Medulla oblongata (tissue), 1 donor: Measurements from ENCODE around the gene RNF5.
A peak's percentile ranks its signal among the peaks of the same experiment; 100 is the strongest.

Experiments used
- DNase-seq: peaks from one replicate; pipeline ENCODE4 v3.0.0-alpha.2; 2015; ENCODE audit errors: extremely low spot score

RNF5 gene

DNA sequence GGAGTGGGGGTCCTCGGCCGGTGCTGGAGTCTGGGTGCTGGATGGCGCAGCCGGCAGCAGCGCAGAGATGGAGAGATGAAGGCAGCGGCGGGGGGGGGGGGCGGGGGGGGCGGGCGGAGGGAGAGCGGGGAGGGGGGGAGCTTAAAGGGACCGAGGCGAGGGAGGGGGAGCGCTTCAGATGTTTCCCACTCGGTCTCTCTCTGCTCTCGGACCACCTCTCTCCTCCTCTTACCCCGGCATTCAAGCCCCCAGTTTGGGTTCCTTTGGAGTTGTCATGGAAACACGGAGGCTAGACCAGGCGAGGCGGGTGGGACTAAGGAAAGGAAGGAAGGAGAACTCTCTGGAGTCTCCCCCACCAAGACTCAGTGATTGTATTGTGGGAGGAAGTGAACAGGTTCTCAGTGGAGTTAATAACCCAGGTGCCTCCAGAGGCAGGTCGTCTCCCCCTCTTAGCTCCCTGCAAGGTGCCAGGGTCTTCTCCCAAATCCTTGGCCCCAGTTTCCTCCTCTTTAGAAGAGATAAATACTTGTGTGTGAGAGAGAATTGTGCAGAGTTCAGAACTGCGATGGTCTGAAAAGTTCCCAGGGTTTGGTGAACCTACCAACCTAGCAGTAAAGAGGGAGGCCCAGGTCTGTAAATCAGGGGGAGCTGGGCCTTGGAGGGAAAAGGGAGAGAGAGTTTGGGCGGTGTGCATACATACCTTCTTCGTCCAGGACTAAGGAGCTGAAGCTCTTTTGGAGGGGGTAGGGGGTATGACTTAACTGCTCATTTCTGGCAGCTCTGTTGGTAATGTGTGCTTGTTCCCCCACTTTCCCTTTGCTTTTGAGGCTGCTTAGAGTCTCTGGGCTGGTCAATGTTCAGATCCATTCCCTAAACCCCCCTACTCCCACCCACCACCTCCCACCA, 26.1 kb upstream of the RNF5 start, which contains the start of gene PRRT1:
Gene PRRT1, minus strand, starts transcription at position 77 of the 906 bp plus-strand sequence. CDS start 112 bp downstream, outside the sequence.
- peak; percentile 40 for DNase-seq

DNA sequence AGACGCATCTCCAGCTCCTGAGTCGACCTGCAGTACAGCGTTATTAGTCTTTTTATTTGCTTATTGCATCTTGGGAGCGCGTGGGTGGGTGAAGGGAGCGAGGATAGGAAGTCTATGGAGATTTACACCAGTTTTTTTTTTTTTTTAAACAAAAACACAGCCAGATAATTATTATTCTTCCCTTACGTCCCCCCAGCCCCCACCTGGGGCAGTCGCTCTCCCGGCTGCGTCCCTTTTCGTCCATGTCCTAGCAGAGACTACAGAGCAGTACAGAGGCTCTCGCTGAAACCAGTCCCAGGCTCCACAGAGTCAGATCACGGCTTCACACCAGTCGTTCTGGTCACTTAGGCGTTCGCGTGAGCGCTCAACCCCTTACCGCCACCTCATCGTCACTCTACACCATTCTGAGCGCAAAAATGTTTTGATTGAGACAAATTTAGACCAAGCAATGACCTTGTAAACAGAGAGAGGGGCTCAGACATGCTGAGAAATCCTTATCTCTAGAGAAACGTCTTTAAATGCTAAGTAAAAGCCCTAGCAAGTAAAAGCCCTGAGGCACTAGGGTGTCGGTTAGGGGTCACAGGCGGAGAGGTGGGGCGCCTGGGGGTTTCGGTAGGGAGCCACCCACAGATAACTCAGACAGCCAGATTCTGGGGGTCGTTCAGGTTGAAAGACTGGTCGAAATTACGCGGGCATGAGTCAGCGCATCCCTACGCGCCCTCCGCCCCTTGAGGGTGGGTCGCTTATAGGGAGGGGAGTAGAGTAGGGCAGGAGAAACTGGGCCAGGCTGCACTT, 25.2 kb upstream of the RNF5 start:
- peak; percentile 48 for DNase-seq

- peak; percentile 93 for DNase-seq
Measured at GRCh38 chr6:32153564-32154513, 24.4 kb upstream of the RNF5 start, which contains the start of gene PPT2. TSS of gene PPT2 (plus strand) at chr6:32154141. CDS start at chr6:32154595, 454 bp downstream.

- DNase-seq, result peak; percentile 71
Measured at GRCh38 chr6:32154514-32155161, 23.6 kb upstream of the RNF5 start.

DNA sequence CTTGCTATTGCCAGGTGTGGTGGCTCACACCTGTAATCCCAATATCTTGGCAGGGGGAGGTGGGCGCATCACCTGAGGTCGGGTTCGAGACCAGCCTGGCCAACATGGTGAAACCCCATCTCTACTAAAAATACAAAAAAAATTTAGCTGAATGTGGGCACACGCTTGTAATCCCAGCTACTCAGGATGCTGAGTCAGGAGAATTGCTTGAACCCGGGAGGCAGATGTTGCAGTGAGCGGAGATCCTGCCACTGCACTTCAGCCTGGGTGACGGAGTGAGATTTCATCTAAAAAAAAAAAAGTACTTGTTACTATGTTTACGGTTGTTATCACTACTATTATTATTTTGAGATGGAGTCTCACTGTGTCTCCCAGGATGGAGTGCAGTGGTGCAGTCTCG, 21.3 kb upstream of the RNF5 start:
- no peak for DNase-seq

GRCh38 chr6:32158052-32158451, 20.2 kb upstream of the RNF5 start:
- DNase-seq, result no peak

DNA sequence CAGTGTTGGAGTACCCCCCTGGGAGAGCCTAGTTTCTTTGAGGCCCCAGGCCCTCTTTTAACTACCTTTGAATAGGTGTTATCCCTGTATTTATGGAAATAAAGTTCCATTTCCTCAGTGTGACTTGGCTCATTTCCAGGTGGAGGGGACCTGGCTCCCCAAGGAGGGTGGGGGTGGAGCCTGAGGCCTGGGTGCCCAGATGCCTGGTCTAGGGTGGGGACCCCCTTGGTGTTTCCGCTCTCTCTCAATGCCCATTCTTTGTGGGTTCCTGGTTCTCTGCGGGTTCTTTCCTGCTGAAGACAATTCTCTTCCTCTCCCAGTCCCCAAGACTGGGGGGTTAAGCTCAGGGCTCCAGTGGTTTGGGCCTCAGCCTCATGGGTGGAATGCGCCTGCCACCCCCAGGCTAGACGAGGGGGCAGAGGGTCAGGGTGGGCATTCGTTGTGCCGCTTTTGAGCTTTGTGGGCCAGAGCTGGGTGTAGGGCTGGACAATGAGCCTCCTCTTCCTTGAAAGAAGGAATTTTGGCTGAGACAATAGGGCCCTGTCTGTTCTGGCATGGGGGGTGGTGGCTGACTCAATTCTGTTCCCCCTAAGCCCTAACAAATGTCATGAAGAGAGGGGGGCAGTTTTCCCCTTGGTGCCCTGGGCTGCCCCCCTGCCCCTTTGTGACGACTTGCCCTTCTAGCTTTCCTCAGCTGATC, 14.5 kb upstream of the RNF5 start:
- DNase-seq, result peak; percentile 28

DNA sequence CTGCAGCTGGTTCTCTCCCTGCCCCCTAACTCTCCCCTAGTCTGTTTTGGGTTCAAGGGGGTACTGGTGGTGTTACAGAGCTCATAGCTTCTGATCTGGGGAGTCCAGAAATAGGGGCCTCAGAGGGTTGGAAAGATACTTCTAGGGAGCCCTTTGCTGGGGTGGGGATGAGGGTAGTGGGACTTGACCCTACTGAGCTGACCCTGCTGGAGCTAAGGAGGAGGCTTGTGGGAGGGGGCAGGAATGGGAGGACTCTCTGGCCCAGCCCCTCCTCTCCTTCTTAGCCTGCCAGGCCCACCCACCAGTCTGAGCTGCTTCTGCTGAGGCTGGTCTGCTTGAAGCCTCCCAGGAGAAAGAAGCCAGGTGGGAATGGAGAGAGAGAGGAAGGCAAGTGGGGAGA, 13.9 kb upstream of the RNF5 start, which contains the start of gene EGFL8:
Gene EGFL8, plus strand, starts transcription at position 301 of the 400 bp plus-strand sequence. CDS start 1,571 bp downstream, outside the sequence.
- no peak for DNase-seq

- DNase-seq, result no peak
Measured at GRCh38 chr6:32166411-32167061, 11.7 kb upstream of the RNF5 start.

DNA sequence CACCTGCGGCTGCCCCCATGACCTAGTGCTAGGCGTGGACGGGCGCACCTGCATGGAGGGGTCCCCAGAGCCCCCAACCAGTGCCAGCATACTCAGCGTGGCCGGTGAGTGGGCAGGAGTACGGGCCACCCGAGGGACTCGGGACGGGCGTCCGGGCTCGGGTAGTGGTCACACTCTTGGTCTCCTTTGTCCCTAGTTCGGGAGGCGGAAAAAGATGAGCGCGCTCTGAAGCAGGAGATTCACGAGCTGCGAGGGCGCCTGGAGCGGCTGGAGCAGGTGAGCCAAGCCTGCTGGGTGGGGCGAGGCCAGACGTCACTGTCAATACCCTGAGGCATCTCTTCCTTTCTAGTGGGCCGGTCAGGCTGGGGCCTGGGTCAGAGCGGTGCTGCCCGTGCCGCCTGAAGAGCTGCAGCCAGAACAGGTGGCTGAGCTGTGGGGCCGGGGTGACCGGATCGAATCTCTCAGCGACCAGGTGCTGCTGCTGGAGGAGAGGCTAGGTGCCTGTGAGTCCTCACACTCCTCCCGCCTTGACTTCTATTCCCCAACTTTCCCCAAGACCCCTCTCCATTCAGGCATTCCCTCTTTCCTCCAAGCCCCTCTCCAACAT, 10.9 kb upstream of the RNF5 start:
- DNase-seq, result no peak

- DNase-seq, result no peak
Measured at GRCh38 chr6:32167761-32168262, 10.4 kb upstream of the RNF5 start.

DNA sequence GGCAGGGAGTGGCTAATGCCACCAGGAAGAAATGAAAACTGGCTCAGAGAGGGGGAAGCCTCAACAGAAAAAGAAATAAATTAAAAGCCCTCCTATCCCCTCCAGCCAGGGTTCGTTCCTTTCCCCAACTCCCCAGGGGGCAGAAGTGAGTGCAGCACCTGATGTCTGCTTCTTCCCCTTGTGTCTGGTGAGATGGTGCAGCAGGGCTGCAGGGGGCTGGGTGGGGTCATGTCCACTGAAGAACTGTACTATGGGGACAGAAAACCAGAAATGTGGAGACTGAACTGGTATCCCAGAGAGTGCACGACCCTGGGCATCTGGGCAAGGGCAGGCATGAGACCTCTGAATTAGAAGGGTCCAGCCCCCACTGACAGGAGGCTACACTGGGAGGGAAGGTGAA, 9.9 kb upstream of the RNF5 start:
- DNase-seq, result no peak

- no peak for DNase-seq
Measured at GRCh38 chr6:32168807-32169591, 9.2 kb upstream of the RNF5 start.

GRCh38 chr6:32170294-32170693, 7.9 kb upstream of the RNF5 start:
- DNase-seq, result no peak

DNA sequence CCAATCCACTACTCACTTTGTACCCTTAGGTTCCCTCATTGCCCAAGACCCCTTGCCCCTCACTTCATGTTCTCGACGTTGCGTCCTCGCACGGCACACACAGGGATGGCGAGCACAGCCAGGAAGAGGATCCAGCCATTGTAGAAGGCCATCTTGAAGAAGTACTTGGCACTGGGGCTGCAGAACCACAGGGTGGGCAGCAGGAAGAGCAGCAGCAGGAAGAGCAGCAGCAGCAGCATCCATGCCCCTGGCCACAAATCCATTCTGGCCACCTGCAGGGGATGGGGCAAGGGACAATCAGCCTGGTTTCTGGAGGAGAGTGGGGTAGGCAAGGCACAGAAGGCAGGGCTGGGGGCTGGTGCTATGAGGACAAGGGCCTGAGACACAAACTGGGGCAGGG, 7.0 kb upstream of the RNF5 start:
- no peak for DNase-seq

- no peak for DNase-seq
Measured at GRCh38 chr6:32173051-32173727, 5.0 kb upstream of the RNF5 start.

DNA sequence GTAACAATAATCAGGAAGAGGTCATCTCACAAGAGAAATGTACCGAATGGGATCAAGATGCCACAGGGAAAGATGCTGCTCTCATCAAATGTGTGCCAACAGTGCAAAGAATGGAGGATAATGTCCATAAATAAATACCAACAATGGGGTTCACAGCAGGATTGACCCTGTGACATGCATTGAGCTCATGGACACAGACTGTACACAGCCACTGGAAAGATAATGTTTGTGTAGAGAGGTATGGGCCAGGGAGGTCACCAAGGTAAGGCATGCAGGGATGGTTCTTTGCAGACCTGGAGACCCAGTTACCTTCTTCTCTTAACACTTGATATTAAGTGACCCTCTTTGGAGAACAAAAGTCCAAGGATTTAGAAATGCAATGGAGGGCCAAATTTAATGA, 3.8 kb upstream of the RNF5 start:
- no peak for DNase-seq

GRCh38 chr6:32175322-32175710, 2.9 kb upstream of the RNF5 start:
- no peak for DNase-seq
